GM23338 (cell line): ENCODE measurements around the gene EHD4. TPM values are rescaled to one million over a fixed set of nuclear protein-coding genes. Genes with fewer than 3 reads are reported as not detected.

Experiments used
- ATAC-seq: fragments of 200-7000 bp; cut with Tn5 transposase; 3 replicates; pipeline ENCODE4 v1.9.1; 2020
- DNase-seq: peaks from one replicate; pipeline ENCODE4 v3.0.0-alpha.2; 2015; ENCODE audit warnings: low spot score
- H2AFZ ChIP-seq: fragments of 200-600 bp; sonication (generic); 2 replicates; pipeline ENCODE4 v1.8.0; 2016; ENCODE audit warnings: antibody characterized with exemption, mild to moderate bottlenecking, moderate library complexity
- H3F3A ChIP-seq: fragments of 200-600 bp; sonication (generic); replicated peaks from 2 replicates; pipeline ENCODE4 v1.8.0; 2017; ENCODE audit warnings: antibody characterized with exemption, mixed run types, low read depth
- H3K27ac ChIP-seq: fragments of 200-600 bp; sonication (generic); 2 replicates; pipeline ENCODE4 v1.6.1; 2016; ENCODE audit warnings: low read depth
- H3K27me3 ChIP-seq: fragments of 200-600 bp; sonication (generic); 2 replicates; pipeline ENCODE4 v1.8.0; 2016; ENCODE audit warnings: mild to moderate bottlenecking, mixed run types, moderate library complexity; ENCODE audit not compliant: insufficient read depth
- H3K36me3 ChIP-seq: fragments of 200-600 bp; sonication (generic); 2 replicates; pipeline ENCODE4 v1.8.0; 2016; ENCODE audit warnings: mild to moderate bottlenecking; ENCODE audit not compliant: insufficient read depth
- H3K4me1 ChIP-seq: fragments of 200-600 bp; sonication (generic); 2 replicates; pipeline ENCODE4 v1.8.0; 2016; ENCODE audit warnings: mild to moderate bottlenecking, moderate library complexity; ENCODE audit not compliant: insufficient read depth
- H3K4me2 ChIP-seq: fragments of 200-600 bp; sonication (generic); 2 replicates; pipeline ENCODE4 v1.7.1; 2017; ENCODE audit warnings: mixed run types
- H3K4me3 ChIP-seq: fragments of 200-600 bp; sonication (generic); 2 replicates; pipeline ENCODE4 v1.6.1; 2016; ENCODE audit warnings: mixed run types
- H3K79me2 ChIP-seq: fragments of 200-600 bp; sonication (generic); replicated peaks from 2 replicates; pipeline ENCODE4 v1.8.0; 2017; ENCODE audit warnings: mild to moderate bottlenecking; ENCODE audit not compliant: insufficient read depth
- H3K9me2 ChIP-seq: fragments of 200-600 bp; sonication (generic); 2 replicates; pipeline ENCODE4 v1.8.0; 2017; ENCODE audit not compliant: insufficient read depth
- H4K20me1 ChIP-seq: fragments of 200-600 bp; sonication (generic); replicated peaks from 2 replicates; pipeline ENCODE4 v1.8.0; 2017; ENCODE audit warnings: mild to moderate bottlenecking; ENCODE audit not compliant: insufficient read depth
- H3K27ac Mint-ChIP-seq: 2 replicates; pipeline ENCODE4 v1.8.0; 2020; ENCODE audit warnings: inconsistent platforms, mild to moderate bottlenecking, moderate library complexity, mixed read lengths
- H3K27me3 Mint-ChIP-seq: 3 replicates; pipeline ENCODE4 v1.8.0; 2022; ENCODE audit warnings: low read depth, mild to moderate bottlenecking, moderate library complexity, mixed read lengths, inconsistent platforms; ENCODE audit not compliant: insufficient read depth, poor library complexity
- H3K36me3 Mint-ChIP-seq: 3 replicates; pipeline ENCODE4 v1.8.0; 2021; ENCODE audit warnings: low read depth, mild to moderate bottlenecking, inconsistent platforms, moderate library complexity, mixed read lengths
- H3K4me1 Mint-ChIP-seq: 3 replicates; pipeline ENCODE4 v1.8.0; 2020; ENCODE audit warnings: mild to moderate bottlenecking, inconsistent platforms, mixed read lengths
- H3K4me3 Mint-ChIP-seq: 3 replicates; pipeline ENCODE4 v1.8.0; 2021; ENCODE audit warnings: moderate library complexity, mild to moderate bottlenecking, inconsistent platforms, mixed read lengths
- H3K9me3 Mint-ChIP-seq: 3 replicates; pipeline ENCODE4 v1.8.0; 2020; ENCODE audit warnings: moderate library complexity, mild to moderate bottlenecking, inconsistent platforms, mixed read lengths
- CREB1 ChIP-seq: fragments of 250-450 bp; sonication (Bioruptor Pico); IDR thresholded peaks from 2 replicates; pipeline ENCODE4 v1.5.0; 2020; ENCODE audit warnings: low read depth, mild to moderate bottlenecking, moderate library complexity
- CTCF ChIP-seq, 2 experiments: fragments of 200-600 bp in 1 of 2; sonication (generic) in 1 of 2; conservative IDR thresholded peaks; 2 replicates each; pipeline versions ENCODE4 v1.5.1 to v1.6.1; 2016 to 2017; ENCODE audit warnings: antibody characterized with exemption in 2 of 2, low read depth in 2 of 2, mild to moderate bottlenecking in 2 of 2, moderate library complexity in 1 of 2
- ETS1 ChIP-seq: IDR thresholded peaks from 2 replicates; pipeline ENCODE4 v1.6.1; 2016; ENCODE audit warnings: antibody characterized with exemption
- EZH2phosphoT487 ChIP-seq: fragments of 200-600 bp; sonication (generic); IDR thresholded peaks from one replicate; pipeline ENCODE4 v1.8.1; 2018; ENCODE audit warnings: antibody characterized with exemption; ENCODE audit not compliant: unreplicated experiment
- NANOG ChIP-seq: IDR thresholded peaks from 2 replicates; pipeline ENCODE4 v1.6.1; 2016; ENCODE audit warnings: antibody characterized with exemption, borderline replicate concordance
- REST ChIP-seq: IDR thresholded peaks from one replicate; pipeline ENCODE4 v1.6.1; 2018; ENCODE audit warnings: antibody characterized with exemption; ENCODE audit not compliant: unreplicated experiment
- ZNF331 ChIP-seq: fragments of 250-450 bp; sonication (Bioruptor Pico); IDR thresholded peaks from 2 replicates; pipeline ENCODE4 v1.5.0; 2020; ENCODE audit warnings: low read depth, mild to moderate bottlenecking, moderate library complexity
- ZNF462 ChIP-seq: fragments of 250-450 bp; sonication (Bioruptor Pico); IDR thresholded peaks from 2 replicates; pipeline ENCODE4 v1.5.0; 2020; ENCODE audit warnings: mild to moderate bottlenecking, moderate library complexity
- polyA plus RNA-seq: library from polyadenylated mRNA; unstranded; fragments of >200 nt; fragmentation: Nextera tagmentation; extraction: Ambion mirVana; gene quantifications from 2 replicates; pipeline ENCODE4 v1.2.1, GENCODE V29; 2016
- total RNA-seq: library from RNA; depleted of rRNA; stranded (reverse); fragments of >200 nt; shearing (Covaris generic); gene quantifications from 2 replicates; pipeline ENCODE4 v1.2.3, GENCODE V29; 2014

Gene EHD4
- total and polyA plus RNA-seq, 2 experiments from 2014 or later, result 13.0 to 31.0 TPM

- peaks cover 6% of the 10 kb centered on the region for H3K4me1 Mint-ChIP-seq
- no peak for TF ChIP-seq ETS1
- no peak for TF ChIP-seq ZNF462 (CRISPR knock-in tag)
- TF ChIP-seq ZNF331 (CRISPR knock-in tag), result no peak
- TF ChIP-seq NANOG, result no peak
- no peak for TF ChIP-seq CTCF (conservative IDR thresholded peaks at IDR 0.05; ENCODE audit: low read depth in 2 of 2)
- no peak for TF ChIP-seq REST
- TF ChIP-seq CREB1 (CRISPR knock-in tag), result no peak
- no peak for TF ChIP-seq EZH2phosphoT487
- no peak for DNase-seq
Observed at GRCh38 chr15:41852736-41853590, 119.4 kb downstream of the EHD4 start.

More at GRCh38 chr15:41852736-41853590, 119.4 kb downstream of the EHD4 start:
- Histone ChIP-seq H4K20me1 (no peaks in the 10 kb centered on the region), H3K9me2 (no peaks in the 10 kb centered on the region), H3K4me1 (no peaks in the 10 kb centered on the region), H3K36me3 (no peaks in the 10 kb centered on the region), H3F3A (no peaks in the 10 kb centered on the region), H3K4me2 (no peak overlapping the region), H3K4me3 (no peak overlapping the region), H3K79me2 (no peaks in the 10 kb centered on the region), H3K27ac (no peak overlapping the region), H3K27me3 (no peaks in the 10 kb centered on the region), H2AFZ (no peak overlapping the region)
- peak; percentile 9 for ATAC-seq
- Mint-ChIP-seq H3K27ac (no peak overlapping the region), H3K27me3 (peaks cover 14% of the 10 kb centered on the region), H3K9me3 (no peaks in the 10 kb centered on the region; the same call in 2 of the 3 replicates), H3K36me3 (no peaks in the 10 kb centered on the region; the same call in 2 of the 3 replicates), H3K4me3 (no peak overlapping the region)
